Measurements from ENCODE around the gene MKI67.

MKI67 gene

DNA sequence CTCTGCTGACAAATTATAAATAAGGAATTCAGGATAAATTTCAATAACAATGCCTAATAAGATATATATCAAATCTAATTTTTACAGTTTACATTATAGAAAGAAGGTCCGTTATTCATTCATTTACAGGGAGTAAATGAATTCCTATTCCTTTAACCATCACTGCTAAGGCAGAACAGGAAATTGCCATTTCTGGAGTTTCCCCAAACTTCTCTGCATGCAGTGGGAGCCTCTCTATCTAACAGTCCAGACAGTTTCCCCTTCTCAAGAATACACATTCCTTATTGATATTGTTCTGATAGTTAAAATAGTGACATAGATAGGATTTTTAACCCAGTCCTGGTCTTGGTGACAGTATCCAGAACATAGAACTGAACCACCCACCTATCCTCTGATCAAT lies 24.3 kb downstream of the MKI67 start:
- no peak for TF ChIP-seq CTCF (IDR thresholded peaks at IDR 0.05)

GRCh38 chr10:128099901-128100300 lies 26.3 kb downstream of the MKI67 start:
- no peak for TF ChIP-seq CTCF (IDR thresholded peaks at IDR 0.05)

DNA sequence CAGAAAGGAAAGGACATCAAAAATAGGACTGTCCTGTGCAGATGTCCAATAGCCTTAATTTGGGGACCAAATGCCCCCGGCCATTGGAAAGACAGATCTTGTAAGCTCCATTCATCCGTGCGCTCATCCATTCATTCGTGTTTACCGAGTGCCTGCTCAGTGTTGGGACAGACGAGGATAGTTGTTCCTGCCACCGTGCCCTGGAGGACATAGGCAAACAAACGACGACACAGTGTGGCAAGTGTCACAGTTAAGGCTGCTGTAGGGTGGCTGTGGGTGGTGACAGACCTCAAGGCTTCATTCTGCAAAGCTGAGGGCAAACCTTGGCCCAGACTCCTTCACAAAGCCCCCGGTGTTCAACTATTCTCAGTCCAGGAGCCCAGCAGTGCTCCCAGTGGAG lies 27.6 kb downstream of the MKI67 start:
- no peak for TF ChIP-seq CTCF (IDR thresholded peaks at IDR 0.05)

- no peak for TF ChIP-seq CTCF (IDR thresholded peaks at IDR 0.05)
These were observed 28.4 kb downstream of the MKI67 start for GRCh38 chr10:128097783-128098182.

DNA sequence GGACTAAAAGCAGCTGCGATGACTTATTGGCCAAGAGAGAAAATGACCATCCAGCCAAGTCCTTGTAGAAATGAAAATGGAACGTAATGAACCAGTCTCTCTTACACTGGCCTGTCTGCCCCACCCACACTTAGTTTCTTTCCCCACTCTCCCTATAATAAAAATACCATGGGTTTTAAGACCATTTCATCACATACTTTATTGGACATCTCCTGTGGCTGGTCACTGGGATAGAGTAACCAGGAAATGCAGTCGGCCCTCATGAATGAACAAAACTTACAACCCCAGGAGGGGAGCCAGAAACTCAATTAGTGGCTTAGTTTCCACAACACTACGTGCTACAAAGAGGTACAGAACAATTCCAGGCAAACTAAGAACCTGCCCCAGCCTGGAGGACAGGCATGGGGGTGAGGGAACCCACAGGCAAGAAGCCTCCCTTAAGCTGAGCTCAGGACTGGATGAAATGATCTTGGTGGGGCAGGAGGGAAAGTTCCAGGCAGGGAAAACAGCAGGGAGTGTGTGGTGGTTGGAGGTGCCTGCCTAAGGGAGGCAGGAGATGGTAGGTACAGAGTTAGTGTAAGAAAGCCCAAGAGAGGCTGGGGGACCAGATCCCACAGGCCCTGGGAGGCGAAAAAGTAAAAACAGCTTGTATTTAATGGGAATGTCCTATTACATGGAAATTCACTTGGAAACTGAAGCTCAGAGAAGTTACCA lies 29.6 kb downstream of the MKI67 start:
- no peak for TF ChIP-seq CTCF (IDR thresholded peaks at IDR 0.05)

DNA sequence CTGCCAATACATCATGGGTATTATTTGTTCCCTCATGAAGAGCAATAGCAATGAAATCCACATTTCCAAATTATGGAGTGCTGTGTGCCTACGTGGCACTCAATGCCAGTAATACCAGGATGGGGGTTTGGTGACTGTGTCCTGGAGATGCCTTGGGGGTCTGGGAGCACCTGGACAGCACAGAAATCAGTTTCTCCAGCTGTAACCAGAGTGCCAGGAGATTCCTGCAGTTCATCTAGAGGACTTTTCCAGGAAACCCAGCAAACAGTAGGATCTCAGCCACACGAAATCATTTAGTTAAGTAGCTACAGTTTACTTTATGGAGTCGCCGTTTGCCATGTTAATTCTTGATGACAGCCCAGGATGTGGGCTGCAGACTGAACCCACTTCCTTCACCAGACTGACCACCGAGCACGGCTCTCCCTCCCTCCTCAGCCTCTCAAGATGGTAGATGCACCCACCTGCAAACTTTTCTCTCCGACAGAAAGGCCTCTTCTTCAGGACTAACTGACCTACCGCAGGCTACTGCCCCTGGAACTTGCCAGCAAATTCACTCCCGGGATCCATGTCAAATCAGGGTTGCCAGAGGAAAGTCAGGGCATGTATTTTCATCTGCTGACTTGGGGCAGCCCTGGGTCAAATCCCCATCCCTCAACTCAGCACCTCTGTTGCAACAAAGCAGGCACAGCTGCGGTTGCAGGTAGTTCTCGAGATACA lies 30.3 kb downstream of the MKI67 start:
- no peak for TF ChIP-seq CTCF (IDR thresholded peaks at IDR 0.05)

DNA sequence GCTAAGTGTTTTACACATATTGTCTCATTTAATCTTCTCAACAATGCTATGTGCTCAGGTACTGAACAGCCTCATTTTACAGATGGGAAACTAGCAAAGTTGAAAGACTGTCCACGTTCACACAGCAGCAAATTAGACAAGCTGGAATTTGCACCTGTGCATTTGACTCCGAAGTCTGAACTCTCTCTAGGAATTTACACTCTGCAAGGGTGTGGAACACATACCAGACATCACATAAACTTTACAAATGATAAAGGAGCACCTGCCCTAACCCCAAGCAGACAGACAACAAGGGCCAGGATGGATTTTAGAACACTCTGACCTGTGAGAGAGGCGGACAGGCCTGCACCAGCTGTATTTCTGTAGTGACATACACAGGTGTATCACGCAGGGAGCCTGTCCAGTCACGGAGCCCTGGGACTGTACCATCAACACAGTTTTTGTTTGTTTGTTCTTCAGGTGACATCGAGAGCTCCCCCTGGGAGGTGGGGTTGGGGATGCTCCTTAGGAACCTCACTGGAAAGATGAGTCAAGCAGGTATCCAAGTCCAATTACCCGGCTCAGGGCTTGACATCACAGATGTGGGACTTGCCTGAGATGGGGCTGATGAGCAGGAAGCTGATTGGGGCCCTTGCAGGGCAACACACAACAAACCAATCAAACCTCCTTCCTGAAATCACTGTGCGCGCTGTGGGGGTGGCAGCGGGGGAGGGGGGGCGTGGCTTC lies 31.0 kb downstream of the MKI67 start:
- no peak for TF ChIP-seq CTCF (IDR thresholded peaks at IDR 0.05)
